BJ (cell line): ENCODE measurements around the gene SMIM32. TPM values are rescaled to one million over a fixed set of nuclear protein-coding genes. Genes with fewer than 3 reads are reported as not detected.

ENCODE experiments used
- CTCF ChIA-PET: fragments of 350-600 bp; formaldehyde crosslinking; extraction: SDS; loops from one replicate; lab custom pipeline; 2021; ENCODE audit warnings: antibody characterized with exemption, inconsistent platforms; lab: Yijun Ruan, JAX
- POLR2A ChIA-PET: fragments of 300-600 bp; sonication (Branson Sonifier 250); formaldehyde crosslinking; extraction: SDS; loops from one replicate; lab custom pipeline; 2021; ENCODE audit warnings: antibody characterized with exemption; lab: Charles Lee
- DNase-seq: peaks from one replicate; pipeline ENCODE4 v3.0.0-alpha.2; 2011; ENCODE audit warnings: low read depth
- H3K27me3 ChIP-seq: 2 replicates; pipeline ENCODE4 v1.6.0; 2011; ENCODE audit warnings: low read length; ENCODE audit not compliant: control insufficient read depth, insufficient read depth
- H3K36me3 ChIP-seq: 2 replicates; pipeline ENCODE4 v1.5.1; 2011; ENCODE audit warnings: low read length; ENCODE audit not compliant: control insufficient read depth, insufficient read depth
- H3K4me3 ChIP-seq: 2 replicates; pipeline ENCODE4 v1.5.1; 2011; ENCODE audit warnings: low read depth, mild to moderate bottlenecking, control low read depth, low read length
- polyA plus RNA-seq: library from polyadenylated mRNA; depleted of rRNA; stranded (reverse); fragments of >200 nt; gene quantifications from 2 replicates; pipeline ENCODE4 v1.2.3, GENCODE V29; 2011
- TF ChIP-seq, protein P1 (sequence below): IDR thresholded peaks from 2 replicates; pipeline ENCODE4 v1.5.1; 2011; ENCODE audit warnings: low read depth, mild to moderate bottlenecking, control low read depth, inconsistent platforms, low read length, moderate library complexity; ENCODE audit not compliant: insufficient read depth

Gene SMIM32
- polyA plus RNA-seq, 1 experiment: not detected

- POLR2A ChIA-PET: no interaction called here
- no peaks in the 10 kb centered on the region for H3K36me3 ChIP-seq
- H3K4me3 ChIP-seq: no peak overlapping the region
- peaks cover 10% of the 10 kb centered on the region; the same call in 1 of the 2 replicates for H3K27me3 ChIP-seq
- CTCF ChIA-PET: interaction anchor here (2.9 kb wide), 1 partner anchor 12 kb away, joined by 11 read pairs; no protein-coding TSS in a partner anchor
- no peak for DNase-seq
- TF ChIP-seq, protein P1, sequence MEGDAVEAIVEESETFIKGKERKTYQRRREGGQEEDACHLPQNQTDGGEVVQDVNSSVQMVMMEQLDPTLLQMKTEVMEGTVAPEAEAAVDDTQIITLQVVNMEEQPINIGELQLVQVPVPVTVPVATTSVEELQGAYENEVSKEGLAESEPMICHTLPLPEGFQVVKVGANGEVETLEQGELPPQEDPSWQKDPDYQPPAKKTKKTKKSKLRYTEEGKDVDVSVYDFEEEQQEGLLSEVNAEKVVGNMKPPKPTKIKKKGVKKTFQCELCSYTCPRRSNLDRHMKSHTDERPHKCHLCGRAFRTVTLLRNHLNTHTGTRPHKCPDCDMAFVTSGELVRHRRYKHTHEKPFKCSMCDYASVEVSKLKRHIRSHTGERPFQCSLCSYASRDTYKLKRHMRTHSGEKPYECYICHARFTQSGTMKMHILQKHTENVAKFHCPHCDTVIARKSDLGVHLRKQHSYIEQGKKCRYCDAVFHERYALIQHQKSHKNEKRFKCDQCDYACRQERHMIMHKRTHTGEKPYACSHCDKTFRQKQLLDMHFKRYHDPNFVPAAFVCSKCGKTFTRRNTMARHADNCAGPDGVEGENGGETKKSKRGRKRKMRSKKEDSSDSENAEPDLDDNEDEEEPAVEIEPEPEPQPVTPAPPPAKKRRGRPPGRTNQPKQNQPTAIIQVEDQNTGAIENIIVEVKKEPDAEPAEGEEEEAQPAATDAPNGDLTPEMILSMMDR: no peak
Observed at GRCh38 chr5:136200130-136200529, 7.2 kb upstream of the SMIM32 start.

DNA sequence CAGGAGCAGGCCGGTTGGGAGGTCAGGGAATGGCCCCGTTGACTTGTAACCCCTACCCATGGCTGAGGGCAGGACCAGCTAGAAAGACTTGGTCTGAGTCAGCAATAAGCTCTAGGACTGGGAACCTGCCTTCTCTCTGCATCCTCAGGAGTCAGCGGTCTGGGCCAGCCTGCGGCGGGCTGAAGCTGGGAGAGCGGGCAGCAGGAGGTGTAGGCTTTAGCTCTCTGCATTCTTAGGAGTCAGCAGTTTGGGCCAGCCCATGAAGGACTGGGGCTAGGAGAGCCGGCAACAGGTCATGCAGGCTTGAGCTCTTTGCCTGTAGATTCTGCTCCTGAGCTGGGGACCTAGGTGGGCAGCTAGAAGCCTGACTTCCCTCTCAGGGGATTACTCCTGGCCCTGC is 6.4 kb upstream of the SMIM32 start:
- H3K27me3 ChIP-seq: peaks cover 11% of the 10 kb centered on the region; the same call in 1 of the 2 replicates
- POLR2A ChIA-PET: no interaction called here
- TF ChIP-seq, protein P1: no peak
- CTCF ChIA-PET: interaction anchor here (2.9 kb wide), 1 partner anchor 12 kb away, joined by 11 read pairs; no protein-coding TSS in a partner anchor
- H3K4me3 ChIP-seq: no peak overlapping the region
- no peak for DNase-seq
- H3K36me3 ChIP-seq: no peaks in the 10 kb centered on the region

DNA sequence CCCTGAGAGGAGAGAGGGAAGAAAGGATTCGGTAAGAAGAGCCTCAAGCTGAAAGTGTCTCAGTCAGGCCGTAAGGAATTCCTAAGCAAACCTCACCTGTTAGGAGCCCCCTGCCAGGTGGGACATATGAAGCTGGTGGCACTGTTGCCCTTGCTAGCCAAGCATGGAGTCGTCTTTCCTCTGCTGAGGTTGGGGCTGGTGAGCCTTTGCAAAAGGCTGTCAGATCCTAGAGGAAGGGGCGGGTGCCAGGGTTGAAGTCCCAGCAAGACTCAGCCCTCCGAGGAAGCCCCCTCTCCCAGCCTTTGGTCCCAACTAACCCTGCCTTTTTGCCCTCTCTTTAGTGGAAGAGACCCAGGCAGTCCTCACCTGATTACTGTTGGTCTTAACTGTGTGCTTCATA is 5.5 kb upstream of the SMIM32 start:
- CTCF ChIA-PET: interaction anchor here (1.1 to 1.5 kb wide), 2 partner anchors 14 to 21 kb away, joined by 3 read pairs; no protein-coding TSS in a partner anchor
- POLR2A ChIA-PET: no interaction called here

DNA sequence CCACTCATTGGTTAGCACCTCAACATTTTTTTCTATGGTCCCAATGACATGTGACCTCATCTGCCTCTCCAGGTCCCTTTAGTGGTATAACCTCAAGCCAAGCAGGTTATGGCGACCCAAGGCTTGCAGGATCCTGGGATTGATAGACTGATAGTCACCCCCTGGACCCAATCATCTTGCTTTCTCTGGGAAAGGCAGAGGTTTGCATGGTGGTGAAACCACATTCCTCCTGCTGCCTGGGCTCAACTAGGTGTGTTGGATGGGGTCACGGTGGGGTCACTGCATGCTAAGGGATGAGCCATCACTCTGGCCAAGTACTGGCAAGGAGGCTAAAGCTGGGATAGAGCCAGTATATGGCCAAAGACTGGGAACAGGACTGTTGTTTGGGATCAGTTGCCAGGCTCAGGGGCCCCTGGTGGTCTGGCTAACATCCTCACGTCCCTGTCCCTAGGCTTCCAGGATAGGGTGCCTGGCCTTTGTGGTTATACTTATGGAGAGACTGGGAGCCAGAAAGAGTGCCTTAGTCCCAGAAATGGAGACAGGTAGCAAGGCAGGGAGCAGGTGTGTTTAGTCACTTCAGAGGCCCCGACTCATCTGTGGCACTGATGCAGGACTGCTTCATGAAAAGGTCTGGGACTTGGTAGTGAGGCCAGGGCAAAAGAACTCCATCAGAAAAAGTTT is 4.6 kb upstream of the SMIM32 start:
- CTCF ChIA-PET: interaction anchor here (1.1 to 1.5 kb wide), 2 partner anchors 14 to 20 kb away, joined by 3 read pairs; no protein-coding TSS in a partner anchor
- peaks cover 22% of the 10 kb centered on the region for H3K27me3 ChIP-seq

More for the DNA sequence above, 5.5 kb upstream of the SMIM32 start:
- no peak for DNase-seq
- Histone ChIP-seq H3K27me3 (peaks cover 17% of the 10 kb centered on the region), H3K36me3 (no peaks in the 10 kb centered on the region), H3K4me3 (no peak overlapping the region)
- TF ChIP-seq, protein P1: no peak

More for the DNA sequence above, 4.6 kb upstream of the SMIM32 start:
- TF ChIP-seq, protein P1: no peak
- POLR2A ChIA-PET: no interaction called here
- Histone ChIP-seq H3K36me3 (no peaks in the 10 kb centered on the region), H3K4me3 (no peak overlapping the region)
- DNase-seq: no peak
